Colonic mucosa (tissue), 4 donors: ENCODE results near the gene INS. TPM values are rescaled to one million over a fixed set of nuclear protein-coding genes. Genes with fewer than 3 reads are reported as not detected.

Source experiments
- DNase-seq: peaks from one replicate; pipeline ENCODE4 v3.0.0-alpha.2; 2020
- H3K27ac ChIP-seq: fragments of 200-600 bp; one replicate; pipeline ENCODE4 v1.8.0; 2021
- H3K27me3 ChIP-seq: fragments of 200-600 bp; one replicate; pipeline ENCODE4 v1.8.0; 2021
- H3K36me3 ChIP-seq: fragments of 200-600 bp; one replicate; pipeline ENCODE4 v1.8.0; 2021
- H3K4me1 ChIP-seq: fragments of 200-600 bp; one replicate; pipeline ENCODE4 v1.8.0; 2021; ENCODE audit warnings: mild to moderate bottlenecking
- H3K4me3 ChIP-seq: fragments of 200-600 bp; one replicate; pipeline ENCODE4 v1.8.0; 2021
- H3K9ac ChIP-seq, 2 donors: one replicate each; pipeline ENCODE4 v1.7.0; 2013; ENCODE audit warnings: control low read depth in 2 of 2, low read depth in 2 of 2, low read length in 2 of 2
- H3K9me3 ChIP-seq: fragments of 200-600 bp; one replicate; pipeline ENCODE4 v1.8.0; 2021
- intact Hi-C: fragments of 100-400 bp; cut with DNase I; formaldehyde crosslinking; loops from one replicate; pipeline ENCODE4 v1.14.1; 2022
- total RNA-seq, 2 donors: library from RNA; stranded (reverse); fragmentation: NEBNext Ultra II Directional in 1 of 2; extraction: Animal tissue kit (Norgen Biotek cat#: 25700) in 1 of 2; gene quantifications; one replicate each; pipeline ENCODE4 v1.2.1, GENCODE V29; 2021
- TF ChIP-seq, protein P1 (sequence below): fragments of 200-600 bp; IDR thresholded peaks from one replicate; pipeline ENCODE4 v1.8.0; 2022; ENCODE audit warnings: antibody characterized with exemption, mild to moderate bottlenecking
- donor health status: healthy.
- donor health status: DM: no; HTN: no; CAD: no.
- donor health status: DM: no; HTN: no; CAD: no.

INS gene
- total RNA-seq, 2 donors from 2014 or later, result 0.84 TPM; not detected in 1

DNA sequence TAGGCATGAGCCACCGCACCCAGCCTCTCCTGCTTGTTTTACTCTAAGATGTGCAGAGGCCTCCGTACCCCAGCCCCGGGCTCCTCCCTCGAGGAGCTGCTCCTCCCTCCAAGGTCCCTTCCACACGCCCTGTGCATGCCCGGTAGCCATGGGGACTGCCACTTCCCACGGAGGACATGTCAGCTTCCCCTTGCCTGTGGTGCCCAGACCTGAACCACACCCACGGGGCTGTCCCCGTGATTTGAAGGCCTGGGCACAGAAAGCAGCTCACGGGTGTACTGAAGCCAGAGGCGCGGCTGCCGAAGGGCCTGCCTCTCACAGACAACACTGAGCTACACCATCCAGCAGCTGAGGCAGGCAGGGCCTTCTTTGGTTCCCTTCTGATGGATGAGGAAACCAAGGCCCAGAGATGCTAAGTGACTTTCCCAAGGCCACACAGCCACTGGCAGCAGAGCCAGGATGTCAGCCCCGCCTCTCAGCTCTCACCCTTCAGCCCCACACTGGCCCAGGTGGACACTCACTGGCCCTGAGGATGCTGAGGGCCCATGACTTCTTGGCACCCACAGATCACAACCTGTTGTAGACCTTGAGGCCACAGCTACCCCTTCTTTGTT lies 7.3 kb downstream of the INS start:
- H3K27ac ChIP-seq, result no peak overlapping the region
- H3K4me1 ChIP-seq, result no peaks in the 10 kb centered on the region
- DNase-seq, result no peak
- H3K36me3 ChIP-seq, result no peaks in the 10 kb centered on the region
- H3K27me3 ChIP-seq, result peaks cover 8% of the 10 kb centered on the region
- TF ChIP-seq, protein P1, sequence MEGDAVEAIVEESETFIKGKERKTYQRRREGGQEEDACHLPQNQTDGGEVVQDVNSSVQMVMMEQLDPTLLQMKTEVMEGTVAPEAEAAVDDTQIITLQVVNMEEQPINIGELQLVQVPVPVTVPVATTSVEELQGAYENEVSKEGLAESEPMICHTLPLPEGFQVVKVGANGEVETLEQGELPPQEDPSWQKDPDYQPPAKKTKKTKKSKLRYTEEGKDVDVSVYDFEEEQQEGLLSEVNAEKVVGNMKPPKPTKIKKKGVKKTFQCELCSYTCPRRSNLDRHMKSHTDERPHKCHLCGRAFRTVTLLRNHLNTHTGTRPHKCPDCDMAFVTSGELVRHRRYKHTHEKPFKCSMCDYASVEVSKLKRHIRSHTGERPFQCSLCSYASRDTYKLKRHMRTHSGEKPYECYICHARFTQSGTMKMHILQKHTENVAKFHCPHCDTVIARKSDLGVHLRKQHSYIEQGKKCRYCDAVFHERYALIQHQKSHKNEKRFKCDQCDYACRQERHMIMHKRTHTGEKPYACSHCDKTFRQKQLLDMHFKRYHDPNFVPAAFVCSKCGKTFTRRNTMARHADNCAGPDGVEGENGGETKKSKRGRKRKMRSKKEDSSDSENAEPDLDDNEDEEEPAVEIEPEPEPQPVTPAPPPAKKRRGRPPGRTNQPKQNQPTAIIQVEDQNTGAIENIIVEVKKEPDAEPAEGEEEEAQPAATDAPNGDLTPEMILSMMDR, result no peak
- no peak overlapping the region for H3K4me3 ChIP-seq
- intact Hi-C loops, result loop anchor here (5.0 kb wide), 4 partner anchors 271 to 501 kb away; partner anchors contain the start of gene TNNI2
- H3K9me3 ChIP-seq, result no peaks in the 10 kb centered on the region
- no peak overlapping the region for H3K9ac ChIP-seq

GRCh38 chr11:2151500-2152257 lies 9.3 kb downstream of the INS start:
- Histone ChIP-seq H3K4me1 (no peaks in the 10 kb centered on the region), H3K9ac (no peak overlapping the region), H3K4me3 (no peak overlapping the region), H3K27me3 (peaks cover 15% of the 10 kb centered on the region), H3K36me3 (no peaks in the 10 kb centered on the region), H3K27ac (no peak overlapping the region), H3K9me3 (no peaks in the 10 kb centered on the region)
- intact Hi-C loops, result loop anchor here (5.0 kb wide), 4 partner anchors 269 to 499 kb away; partner anchors contain the start of gene TNNI2
- peak; percentile 83 for DNase-seq
- TF ChIP-seq, protein P1, result peak; percentile 66

DNA sequence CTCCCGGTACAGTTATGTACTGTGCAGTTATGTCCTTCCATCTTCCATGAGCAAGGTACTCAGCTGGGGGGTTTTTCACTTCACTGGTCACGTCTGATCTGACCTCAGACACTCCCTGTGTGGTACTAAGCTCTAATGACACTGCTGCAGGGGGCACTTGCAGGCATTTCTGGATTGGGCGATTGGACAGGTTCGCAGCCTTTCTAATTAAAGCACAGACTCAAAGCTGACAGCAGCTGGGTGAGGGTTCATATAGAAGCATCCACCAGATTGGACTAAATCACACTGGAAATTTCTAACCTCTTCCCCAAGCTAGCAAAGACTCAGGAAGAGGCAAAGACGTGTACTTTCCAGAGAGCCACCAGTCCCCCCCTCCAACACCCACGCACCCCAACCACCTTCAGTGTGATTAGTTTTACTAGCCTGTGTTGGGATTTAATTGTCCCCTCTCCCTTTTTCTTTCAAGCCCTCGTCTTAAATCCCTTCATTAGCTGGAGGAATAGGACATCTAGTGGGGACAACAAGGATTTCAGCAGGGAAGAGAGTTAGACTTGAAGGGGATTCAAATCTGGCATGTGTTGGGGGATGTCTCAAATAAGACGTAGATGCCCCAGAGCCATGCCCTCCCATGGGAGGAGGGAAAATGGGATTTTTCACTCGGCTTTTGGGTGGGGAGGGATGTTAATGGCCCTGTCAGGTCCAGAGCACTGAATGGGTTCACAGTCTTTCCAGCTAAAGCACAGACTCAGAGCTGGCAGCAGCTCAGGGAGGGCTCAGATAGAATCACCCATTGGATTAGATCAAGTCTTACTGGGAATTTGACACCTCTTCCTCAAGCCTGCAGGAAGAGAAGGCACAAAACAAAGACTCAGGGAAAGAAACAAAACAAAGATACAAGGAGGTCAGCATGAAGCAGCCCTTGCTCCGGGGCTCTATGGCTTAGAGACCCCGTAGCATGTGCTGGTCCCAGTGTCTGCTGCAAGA lies 10.9 kb downstream of the INS start:
- Histone ChIP-seq H3K36me3 (no peaks in the 10 kb centered on the region), H3K9me3 (no peaks in the 10 kb centered on the region), H3K4me3 (no peak overlapping the region), H3K27ac (no peak overlapping the region), H3K9ac (no peak overlapping the region), H3K4me1 (no peaks in the 10 kb centered on the region), H3K27me3 (peaks cover 25% of the 10 kb centered on the region)
- intact Hi-C loops, result loop anchor here (5.0 kb wide), 4 partner anchors 268 to 498 kb away; partner anchors contain the start of gene TNNI2
- TF ChIP-seq, protein P1, result no peak
- no peak for DNase-seq

- Histone ChIP-seq H3K9ac (no peak overlapping the region), H3K9me3 (no peaks in the 10 kb centered on the region), H3K4me1 (no peaks in the 10 kb centered on the region), H3K36me3 (no peaks in the 10 kb centered on the region), H3K4me3 (no peak overlapping the region), H3K27ac (no peak overlapping the region), H3K27me3 (peaks cover 32% of the 10 kb centered on the region)
- TF ChIP-seq, protein P1, result no peak
- no peak for DNase-seq
- intact Hi-C loops, result no loop called here
Observed at GRCh38 chr11:2149460-2149859, 11.5 kb downstream of the INS start.

DNA sequence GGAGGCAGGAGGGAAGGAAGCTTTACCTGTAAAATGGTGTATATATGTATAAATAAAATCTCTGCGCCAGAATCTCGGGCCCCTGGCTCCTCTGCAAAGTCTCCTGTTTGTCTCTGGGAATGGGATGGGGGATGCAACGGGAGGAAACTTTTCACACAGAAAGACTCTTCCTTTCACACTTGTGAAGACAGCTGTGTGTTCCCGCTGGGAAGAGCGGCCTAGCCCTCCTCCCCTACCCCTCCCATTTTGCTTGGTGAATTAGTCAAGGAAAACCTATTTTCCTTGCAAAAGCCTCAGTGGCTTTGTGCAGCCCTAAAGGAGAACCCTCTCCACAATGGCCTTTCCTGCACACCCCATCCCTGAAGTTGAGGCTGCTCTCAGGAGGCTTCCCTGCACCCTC lies 12.4 kb downstream of the INS start:
- H3K27me3 ChIP-seq, result peaks cover 41% of the 10 kb centered on the region
- H3K4me3 ChIP-seq, result no peak overlapping the region
- no peak overlapping the region for H3K9ac ChIP-seq
- DNase-seq, result no peak
- H3K9me3 ChIP-seq, result no peaks in the 10 kb centered on the region
- H3K27ac ChIP-seq, result no peak overlapping the region
- H3K4me1 ChIP-seq, result no peaks in the 10 kb centered on the region
- H3K36me3 ChIP-seq, result no peaks in the 10 kb centered on the region
- TF ChIP-seq, protein P1, result no peak
- intact Hi-C loops, result no loop called here
